HepG2 (cell line): ENCODE data around the gene CAPRIN1. TPM values are rescaled to one million over a fixed set of nuclear protein-coding genes. Genes with fewer than 3 reads are reported as not detected.
A peak's percentile ranks its signal among the peaks of the same experiment; 100 is the strongest.

ENCODE experiments used
- ADNP ChIP-seq: sonication (generic); formaldehyde crosslinking; IDR thresholded peaks from 2 replicates; pipeline ENCODE4 v1.4.0; 2020; ENCODE audit warnings: missing genetic modification reagents
- CC2D1A ChIP-seq: sonication (generic); formaldehyde crosslinking; IDR thresholded peaks from 2 replicates; pipeline ENCODE4 v1.8.1; 2023; ENCODE audit warnings: mild to moderate bottlenecking, missing genetic modification reagents
- DZIP1 ChIP-seq: sonication (generic); formaldehyde crosslinking; IDR thresholded peaks from 2 replicates; pipeline ENCODE4 v1.5.0; 2020; ENCODE audit warnings: mild to moderate bottlenecking, missing genetic modification reagents
- GTF2F1 ChIP-seq: fragments of 150-350 bp; IDR thresholded peaks from 2 replicates; pipeline ENCODE4 v1.6.1; 2014; ENCODE audit warnings: low read length
- HDAC1 ChIP-seq: sonication (generic); formaldehyde crosslinking; IDR thresholded peaks from 2 replicates; pipeline ENCODE4 v1.5.1; 2020; ENCODE audit warnings: mild to moderate bottlenecking, missing genetic modification reagents
- HOXA7 ChIP-seq: sonication (generic); formaldehyde crosslinking; IDR thresholded peaks from 2 replicates; pipeline ENCODE4 v1.8.1; 2022; ENCODE audit warnings: mild to moderate bottlenecking, missing genetic modification reagents, moderate library complexity
- MIER2 ChIP-seq: IDR thresholded peaks from 2 replicates; pipeline ENCODE4 v1.6.1; 2016; ENCODE audit warnings: missing biosample characterization, missing genetic modification reagents
- MLLT10 ChIP-seq: sonication (generic); formaldehyde crosslinking; IDR thresholded peaks from 2 replicates; pipeline ENCODE4 v1.4.0; 2020; ENCODE audit warnings: missing genetic modification reagents
- POGK ChIP-seq: sonication (generic); formaldehyde crosslinking; conservative IDR thresholded peaks from 2 replicates; pipeline ENCODE4 v1.8.0; 2022; ENCODE audit warnings: mild to moderate bottlenecking, moderate library complexity, missing genetic modification reagents
- SALL2 ChIP-seq: sonication (generic); formaldehyde crosslinking; IDR thresholded peaks from 2 replicates; pipeline ENCODE4 v1.8.1; 2023; ENCODE audit warnings: mild to moderate bottlenecking, missing genetic modification reagents, inconsistent platforms
- TFAP4 ChIP-seq: sonication (generic); IDR thresholded peaks from 2 replicates; pipeline ENCODE4 v1.6.1; 2016; ENCODE audit warnings: low read depth, borderline replicate concordance
- UBTF ChIP-seq: sonication (generic); formaldehyde crosslinking; IDR thresholded peaks from 2 replicates; pipeline ENCODE4 v1.4.0; 2020; ENCODE audit warnings: mild to moderate bottlenecking, missing genetic modification reagents
- ZNF10 ChIP-seq: sonication (generic); formaldehyde crosslinking; IDR thresholded peaks from 2 replicates; pipeline ENCODE4 v1.4.0; 2020; ENCODE audit warnings: mild to moderate bottlenecking, low read depth, missing genetic modification reagents, borderline replicate concordance
- ZNF274 ChIP-seq: sonication (generic); formaldehyde crosslinking; IDR thresholded peaks from 2 replicates; pipeline ENCODE4 v1.5.1; 2020; ENCODE audit warnings: mild to moderate bottlenecking, missing genetic modification reagents
- ZNF335 ChIP-seq: sonication (generic); formaldehyde crosslinking; IDR thresholded peaks from 2 replicates; pipeline ENCODE4 v1.4.0; 2020; ENCODE audit warnings: missing genetic modification reagents
- ZNF362 ChIP-seq: sonication (generic); formaldehyde crosslinking; IDR thresholded peaks from 2 replicates; pipeline ENCODE4 v1.4.0; 2020; ENCODE audit warnings: missing genetic modification reagents, mild to moderate bottlenecking, borderline replicate concordance
- ZNF367 ChIP-seq: sonication (generic); formaldehyde crosslinking; IDR thresholded peaks from 2 replicates; pipeline ENCODE4 v1.4.0; 2020; ENCODE audit warnings: missing genetic modification reagents, borderline replicate concordance
- ZNF597 ChIP-seq: sonication (generic); formaldehyde crosslinking; IDR thresholded peaks from 2 replicates; pipeline ENCODE4 v1.5.0; 2020; ENCODE audit warnings: missing genetic modification reagents
- ZZZ3 ChIP-seq: sonication (generic); formaldehyde crosslinking; IDR thresholded peaks from 2 replicates; pipeline ENCODE4 v1.4.0; 2020; ENCODE audit warnings: missing genetic modification reagents, mild to moderate bottlenecking, borderline replicate concordance
- polyA plus RNA-seq, 8 experiments: library from polyadenylated mRNA; depleted of rRNA in 3 of 8; stranded (reverse) in 7 of 8; unstranded in 1 of 8; fragments of >200 nt; fragmentation: Illumina TruSeq in 4 of 8; extraction: Trizol in 4 of 8; gene quantifications; 2 replicates each; pipeline versions ENCODE4 v1.2.1 to v1.2.3, GENCODE V29; 2011 to 2016; ENCODE audit warnings: low read depth in 4 of 8, missing spikeins in 1 of 8, mixed read lengths in 1 of 8; ENCODE audit not compliant: insufficient read depth in 1 of 8
- total RNA-seq, 5 experiments: library from RNA; depleted of rRNA; stranded (reverse); fragments of >200 nt; fragmentation: Illumina TruSeq; extraction: Trizol; gene quantifications; 2 replicates each; pipeline ENCODE4 v1.2.3, GENCODE V29; 2016; ENCODE audit warnings: low read depth in 1 of 5

The CAPRIN1 gene
- total and polyA plus RNA-seq, 2 of the 13 experiments (the other 11 are each of a cell fraction or from before 2014, with no cell fraction given), result 114 to 162 TPM

GRCh38 chr11:34105079-34105956, 53.8 kb downstream of the CAPRIN1 start, which contains the start of gene NAT10 (continued):
- TF ChIP-seq UBTF (CRISPR knock-in tag), result peak; percentile 90
- TF ChIP-seq MLLT10 (CRISPR knock-in tag), result no peak
- no peak for TF ChIP-seq DZIP1
- peak; percentile 38; the same call in 1 of the 2 replicates for TF ChIP-seq ZNF362 (CRISPR knock-in tag)
- TF ChIP-seq ZZZ3, result peak; percentile 94
- TF ChIP-seq CC2D1A, result no peak
- no peak for TF ChIP-seq ADNP (CRISPR knock-in tag)
- TF ChIP-seq ZNF335 (CRISPR knock-in tag), result peak; percentile 100
- no peak for TF ChIP-seq ZNF10 (CRISPR knock-in tag)
- TF ChIP-seq POGK (CRISPR knock-in tag), result peak; percentile 74
- peak; percentile 99 for TF ChIP-seq HDAC1 (CRISPR knock-in tag)
- TF ChIP-seq ZNF597 (CRISPR knock-in tag), result no peak
- no peak for TF ChIP-seq HOXA7 (CRISPR knock-in tag)
- no peak for TF ChIP-seq ZNF367
- TF ChIP-seq TFAP4, result peak; percentile 94
- peak; percentile 23; the same call in 1 of the 2 replicates for TF ChIP-seq GTF2F1
- no peak for TF ChIP-seq ZNF274
- peak; percentile 90 for TF ChIP-seq SALL2 (CRISPR knock-in tag)
- TF ChIP-seq MIER2, result peak; percentile 56; the same call in 1 of the 2 replicates
